PC-9 (cell line): Measurements from ENCODE around the gene SENP3.

Experiments used
- CTCF ChIP-seq: fragments of 200-600 bp; sonication (generic); conservative IDR thresholded peaks from 2 replicates; pipeline ENCODE4 v1.6.1; 2017; ENCODE audit warnings: mixed run types, antibody characterized with exemption, mild to moderate bottlenecking, moderate library complexity
- EZH2 ChIP-seq: fragments of 200-600 bp; sonication (generic); IDR thresholded peaks from 2 replicates; pipeline ENCODE4 v1.8.0; 2017; ENCODE audit warnings: antibody characterized with exemption, low read depth

- TF ChIP-seq EZH2 (no peak), CTCF (no peak)
Observed at GRCh38 chr17:7606280-7606679, 44.6 kb downstream of the SENP3 start.
